Inferior parietal cortex (tissue), 1 donor: ENCODE results near the gene QRICH2.
A peak's percentile ranks its signal among the peaks of the same experiment; 100 is the strongest.
"Not testable (repeated sequence)": the region's sequence is repeated elsewhere in the genome, so short reads cannot be mapped to it uniquely, and the experiment has no call there.

Experiments used
- DNase-seq: peaks from one replicate; pipeline ENCODE4 v3.0.0-alpha.2; 2016; ENCODE audit errors: extremely low spot score

Gene QRICH2

GRCh38 chr17:76246080-76247066 is 61.7 kb downstream of the QRICH2 start:
- DNase-seq = no peak

GRCh38 chr17:76244721-76245120 is 63.4 kb downstream of the QRICH2 start:
- DNase-seq = not testable (repeated sequence)

- no peak for DNase-seq
Measured at GRCh38 chr17:76243826-76244679, 64.0 kb downstream of the QRICH2 start.

- no peak for DNase-seq
Measured at GRCh38 chr17:76241691-76242255, 66.3 kb downstream of the QRICH2 start.

GRCh38 chr17:76241204-76241538 is 66.9 kb downstream of the QRICH2 start:
- DNase-seq = no peak

DNA sequence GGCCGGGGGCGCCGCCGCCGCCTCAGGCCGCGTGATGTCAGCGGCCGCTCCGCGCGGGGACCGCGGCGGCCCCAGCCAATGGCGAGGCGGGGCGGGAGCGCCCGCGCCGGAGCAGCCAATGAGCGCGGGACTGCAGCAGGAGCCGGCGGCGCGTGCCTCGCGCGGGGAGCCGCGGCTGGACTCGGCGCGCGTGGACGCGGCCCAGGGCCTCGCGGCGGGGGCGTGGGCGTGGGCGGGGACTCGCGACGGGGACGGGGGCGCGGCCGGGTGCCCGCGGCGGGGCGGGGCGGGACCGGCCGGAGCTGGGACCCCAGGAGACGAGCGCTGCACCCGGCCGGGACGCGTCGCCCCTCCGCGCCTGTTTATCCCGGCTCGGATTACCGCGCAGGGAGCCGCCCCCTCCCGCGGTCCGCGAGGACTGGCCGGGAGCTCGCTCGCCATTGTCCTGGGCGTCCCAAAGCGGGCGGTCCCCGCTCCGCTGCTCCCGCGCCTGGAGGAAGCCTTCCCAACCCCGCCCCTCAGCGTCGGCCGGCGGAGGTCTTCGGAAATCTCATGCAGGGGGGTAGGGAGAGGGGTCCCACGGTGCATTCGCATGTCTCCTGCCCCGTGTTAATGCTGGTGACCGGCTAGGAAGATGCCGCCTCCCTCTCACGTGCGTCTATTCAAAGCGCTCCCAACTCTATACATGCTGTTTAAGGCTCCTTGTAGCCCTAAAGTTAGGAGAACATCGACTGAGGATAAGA is 67.4 kb downstream of the QRICH2 start, which contains the start of gene RNF157:
TSS of gene RNF157 (minus strand) at position 33 of the 743 bp plus-strand sequence. CDS start 253 bp downstream, outside the sequence.
- DNase-seq = peak; percentile 73

GRCh38 chr17:76239538-76240274 is 68.4 kb downstream of the QRICH2 start:
- DNase-seq = no peak

- DNase-seq = no peak
Measured at GRCh38 chr17:76238847-76239537, 69.1 kb downstream of the QRICH2 start.

GRCh38 chr17:76237859-76238313 is 70.2 kb downstream of the QRICH2 start:
- no peak for DNase-seq

GRCh38 chr17:76236603-76237002 is 71.5 kb downstream of the QRICH2 start:
- DNase-seq = no peak

- DNase-seq = no peak
Measured at GRCh38 chr17:76235883-76236282, 72.2 kb downstream of the QRICH2 start.

DNA sequence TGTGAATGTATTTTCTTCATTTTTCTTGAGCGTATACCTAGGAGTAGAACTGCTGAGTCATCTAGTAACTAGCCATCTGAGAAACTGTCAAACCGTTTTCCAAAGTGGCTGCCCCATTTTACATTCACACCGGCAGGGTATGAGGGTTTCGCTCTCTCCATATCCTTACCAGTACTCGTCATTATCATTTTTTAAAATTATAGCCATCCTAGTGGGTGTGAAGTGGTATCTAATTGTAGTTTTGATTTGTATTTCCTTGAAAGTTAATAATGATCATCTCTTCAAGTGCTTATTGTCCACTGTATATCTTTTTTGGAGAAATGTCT is 73.8 kb downstream of the QRICH2 start:
- no peak for DNase-seq

DNA sequence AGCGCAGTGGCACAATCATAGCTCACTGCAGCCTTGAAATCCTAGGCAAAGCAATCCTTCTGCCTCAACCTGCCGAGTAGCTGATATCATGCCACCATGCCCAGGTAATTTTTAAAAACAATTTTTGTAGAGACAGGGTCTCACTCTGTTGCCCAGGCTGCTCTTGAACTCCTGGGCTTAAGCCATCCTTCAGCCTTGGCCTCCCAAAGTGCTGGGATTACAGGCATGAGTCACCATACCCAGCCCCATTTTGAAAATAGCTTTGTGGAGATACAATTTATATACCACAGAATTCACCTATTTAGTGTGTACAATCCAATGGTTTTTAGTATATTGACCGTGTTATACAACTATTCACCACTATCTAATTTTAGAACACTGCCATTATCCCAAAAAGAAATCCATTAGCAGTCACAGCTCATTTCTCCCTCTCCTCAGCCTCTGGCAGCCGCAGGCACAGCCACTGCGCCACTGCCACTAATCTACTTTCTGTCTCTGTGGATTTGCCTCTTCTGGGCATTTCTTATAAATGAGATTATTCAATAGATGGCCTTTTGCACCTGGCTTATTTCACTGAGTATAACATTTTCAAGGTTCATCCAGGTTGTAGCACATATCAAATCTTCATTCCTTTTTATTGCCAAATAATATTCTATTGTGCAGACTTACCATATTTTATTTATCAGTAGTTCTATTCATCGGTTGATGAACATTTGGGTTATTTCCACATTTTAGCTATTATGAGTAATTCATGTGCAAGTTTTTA is 74.3 kb downstream of the QRICH2 start:
- DNase-seq = no peak

DNA sequence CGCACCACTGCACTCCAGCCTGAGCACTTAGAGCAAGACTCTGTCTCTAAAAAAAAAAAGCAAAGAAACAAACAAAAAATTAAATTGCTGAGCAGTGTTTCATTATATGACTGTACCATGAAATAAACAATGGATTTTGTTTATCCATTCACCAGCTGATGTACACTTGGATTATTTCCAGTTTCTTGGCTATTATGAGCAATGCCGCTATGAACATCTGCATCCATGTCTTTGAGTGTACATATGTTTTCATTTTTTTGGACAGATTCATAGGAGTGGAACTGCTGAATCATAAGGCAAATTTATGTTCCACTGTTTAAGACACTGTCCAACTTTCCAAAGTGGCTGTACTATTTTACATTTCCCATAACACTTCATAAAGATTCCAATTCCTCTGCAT is 75.7 kb downstream of the QRICH2 start:
- no peak for DNase-seq

DNA sequence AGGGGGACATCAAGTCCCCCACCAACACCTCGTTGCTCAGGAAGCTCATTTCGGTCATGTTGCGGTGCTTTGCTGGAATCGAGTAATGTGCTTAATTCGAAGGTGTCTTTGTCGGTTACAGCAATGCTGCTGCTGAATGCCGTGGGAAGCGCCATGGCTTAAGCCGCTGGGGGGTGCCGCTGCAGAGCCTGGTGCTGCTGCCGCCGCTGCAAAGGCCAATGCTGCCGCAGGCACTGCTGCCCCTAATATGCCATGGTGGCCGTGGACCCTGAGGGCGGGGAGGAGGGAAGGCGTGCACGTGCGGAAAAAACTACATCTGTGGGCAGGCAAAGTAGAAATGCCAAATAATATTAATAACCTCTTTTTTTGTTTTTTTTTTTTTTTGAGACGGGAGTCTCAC is 81.3 kb downstream of the QRICH2 start:
- not testable (repeated sequence) for DNase-seq

DNA sequence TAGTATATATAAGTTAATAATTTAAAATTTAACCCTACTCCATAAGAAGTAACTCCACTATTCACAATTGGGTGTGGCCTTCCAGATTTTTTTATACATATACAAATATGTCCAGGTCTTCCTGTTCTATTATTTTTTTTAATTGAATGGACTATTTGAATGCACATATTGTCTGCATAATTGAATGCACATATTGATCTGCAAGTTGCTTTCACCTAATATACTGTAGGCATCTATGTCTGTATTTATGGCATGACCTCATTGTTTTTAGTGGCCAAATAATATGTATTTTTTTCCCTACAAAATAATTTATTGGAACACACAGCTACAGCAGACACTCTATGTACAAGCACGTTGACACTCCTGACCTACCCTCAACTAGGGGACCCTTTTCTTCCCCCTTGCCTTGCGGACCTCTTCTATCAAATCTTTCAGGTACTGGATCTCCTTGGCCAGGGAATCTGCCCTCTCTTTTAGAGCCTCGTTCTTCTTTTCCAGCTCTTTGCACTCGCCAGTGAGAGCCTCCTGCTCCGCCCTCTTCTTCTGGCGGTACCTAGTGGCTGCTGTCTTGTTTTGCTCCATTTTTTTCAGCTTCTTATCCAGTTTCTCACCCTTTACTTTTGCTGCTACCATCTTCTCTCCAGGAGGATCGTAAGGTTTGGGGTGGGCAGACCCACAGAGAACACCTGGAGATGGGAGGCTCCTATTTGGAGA is 82.5 kb downstream of the QRICH2 start:
- DNase-seq = not testable (repeated sequence)
